SK-N-SH treated with all-trans-retinoic acid at 6 μM for 48 hours (cell line): ENCODE results near the gene NME7.

Experiments
- ARNTL ChIP-seq: fragments of 450-650 bp; formaldehyde crosslinking; IDR thresholded peaks from 2 replicates; pipeline ENCODE4 v1.5.0; 2020; ENCODE audit warnings: low read depth, mild to moderate bottlenecking, moderate library complexity, borderline replicate concordance
- CSDC2 ChIP-seq: fragments of 250-450 bp; sonication (Bioruptor Pico); IDR thresholded peaks from 2 replicates; pipeline ENCODE4 v1.5.0; 2020; ENCODE audit warnings: mild to moderate bottlenecking, moderate library complexity
- OSR1 ChIP-seq: fragments of 250-450 bp; sonication (Bioruptor Pico); IDR thresholded peaks from 2 replicates; pipeline ENCODE4 v1.8.0; 2022; ENCODE audit warnings: moderate library complexity, mild to moderate bottlenecking, inconsistent platforms
- RARB ChIP-seq: fragments of 250-450 bp; sonication (Bioruptor Pico); IDR thresholded peaks from 2 replicates; pipeline ENCODE4 v1.8.0; 2021; ENCODE audit warnings: mild to moderate bottlenecking, moderate library complexity
- ZFP3 ChIP-seq: fragments of 250-450 bp; sonication (Bioruptor Pico); IDR thresholded peaks from 2 replicates; pipeline ENCODE4 v1.5.0; 2020; ENCODE audit warnings: mild to moderate bottlenecking, moderate library complexity
- ZFP30 ChIP-seq: fragments of 450-650 bp; formaldehyde crosslinking; IDR thresholded peaks from 2 replicates; pipeline ENCODE4 v1.5.0; 2022; ENCODE audit warnings: mild to moderate bottlenecking, moderate library complexity
- ZNF70 ChIP-seq: fragments of 450-650 bp; formaldehyde crosslinking; IDR thresholded peaks from 2 replicates; pipeline ENCODE4 v1.5.0; 2020; ENCODE audit warnings: mild to moderate bottlenecking, moderate library complexity
- ZNF8 ChIP-seq: fragments of 450-650 bp; formaldehyde crosslinking; IDR thresholded peaks from 2 replicates; pipeline ENCODE4 v1.5.0; 2020; ENCODE audit warnings: mild to moderate bottlenecking, moderate library complexity
- TF ChIP-seq, protein P1 (sequence below): fragments of 250-450 bp; sonication (Bioruptor Pico); IDR thresholded peaks from 2 replicates; pipeline ENCODE4 v1.5.1; 2020; ENCODE audit warnings: low read depth, mild to moderate bottlenecking, moderate library complexity
- TF ChIP-seq, protein P2 (sequence below): fragments of 250-450 bp; sonication (Bioruptor Pico); IDR thresholded peaks from 2 replicates; pipeline ENCODE4 v1.8.0; 2020; ENCODE audit warnings: mild to moderate bottlenecking, moderate library complexity, borderline replicate concordance

- TF ChIP-seq, protein P1, sequence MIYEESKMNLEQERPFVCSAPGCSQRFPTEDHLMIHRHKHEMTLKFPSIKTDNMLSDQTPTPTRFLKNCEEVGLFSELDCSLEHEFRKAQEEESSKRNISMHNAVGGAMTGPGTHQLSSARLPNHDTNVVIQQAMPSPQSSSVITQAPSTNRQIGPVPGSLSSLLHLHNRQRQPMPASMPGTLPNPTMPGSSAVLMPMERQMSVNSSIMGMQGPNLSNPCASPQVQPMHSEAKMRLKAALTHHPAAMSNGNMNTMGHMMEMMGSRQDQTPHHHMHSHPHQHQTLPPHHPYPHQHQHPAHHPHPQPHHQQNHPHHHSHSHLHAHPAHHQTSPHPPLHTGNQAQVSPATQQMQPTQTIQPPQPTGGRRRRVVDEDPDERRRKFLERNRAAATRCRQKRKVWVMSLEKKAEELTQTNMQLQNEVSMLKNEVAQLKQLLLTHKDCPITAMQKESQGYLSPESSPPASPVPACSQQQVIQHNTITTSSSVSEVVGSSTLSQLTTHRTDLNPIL, result no peak
- TF ChIP-seq, protein P2, sequence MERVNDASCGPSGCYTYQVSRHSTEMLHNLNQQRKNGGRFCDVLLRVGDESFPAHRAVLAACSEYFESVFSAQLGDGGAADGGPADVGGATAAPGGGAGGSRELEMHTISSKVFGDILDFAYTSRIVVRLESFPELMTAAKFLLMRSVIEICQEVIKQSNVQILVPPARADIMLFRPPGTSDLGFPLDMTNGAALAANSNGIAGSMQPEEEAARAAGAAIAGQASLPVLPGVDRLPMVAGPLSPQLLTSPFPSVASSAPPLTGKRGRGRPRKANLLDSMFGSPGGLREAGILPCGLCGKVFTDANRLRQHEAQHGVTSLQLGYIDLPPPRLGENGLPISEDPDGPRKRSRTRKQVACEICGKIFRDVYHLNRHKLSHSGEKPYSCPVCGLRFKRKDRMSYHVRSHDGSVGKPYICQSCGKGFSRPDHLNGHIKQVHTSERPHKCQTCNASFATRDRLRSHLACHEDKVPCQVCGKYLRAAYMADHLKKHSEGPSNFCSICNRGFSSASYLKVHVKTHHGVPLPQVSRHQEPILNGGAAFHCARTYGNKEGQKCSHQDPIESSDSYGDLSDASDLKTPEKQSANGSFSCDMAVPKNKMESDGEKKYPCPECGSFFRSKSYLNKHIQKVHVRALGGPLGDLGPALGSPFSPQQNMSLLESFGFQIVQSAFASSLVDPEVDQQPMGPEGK (CRISPR knock-in tag), result no peak
- TF ChIP-seq ZFP3 (CRISPR knock-in tag) (no peak), ZNF70 (CRISPR knock-in tag) (no peak), ARNTL (CRISPR knock-in tag) (no peak), CSDC2 (CRISPR knock-in tag) (no peak), RARB (no peak), ZFP30 (CRISPR knock-in tag) (no peak), OSR1 (CRISPR knock-in tag) (no peak), ZNF8 (no peak)
Observed at GRCh38 chr1:169330927-169331326, 36.7 kb downstream of the NME7 start.
